ENCODE data around the gene MC3R. TPM values are rescaled to one million over a fixed set of nuclear protein-coding genes. Genes with fewer than 3 reads are reported as not detected.

MC3R gene
- total RNA-seq = not detected in 2 replicates

DNA sequence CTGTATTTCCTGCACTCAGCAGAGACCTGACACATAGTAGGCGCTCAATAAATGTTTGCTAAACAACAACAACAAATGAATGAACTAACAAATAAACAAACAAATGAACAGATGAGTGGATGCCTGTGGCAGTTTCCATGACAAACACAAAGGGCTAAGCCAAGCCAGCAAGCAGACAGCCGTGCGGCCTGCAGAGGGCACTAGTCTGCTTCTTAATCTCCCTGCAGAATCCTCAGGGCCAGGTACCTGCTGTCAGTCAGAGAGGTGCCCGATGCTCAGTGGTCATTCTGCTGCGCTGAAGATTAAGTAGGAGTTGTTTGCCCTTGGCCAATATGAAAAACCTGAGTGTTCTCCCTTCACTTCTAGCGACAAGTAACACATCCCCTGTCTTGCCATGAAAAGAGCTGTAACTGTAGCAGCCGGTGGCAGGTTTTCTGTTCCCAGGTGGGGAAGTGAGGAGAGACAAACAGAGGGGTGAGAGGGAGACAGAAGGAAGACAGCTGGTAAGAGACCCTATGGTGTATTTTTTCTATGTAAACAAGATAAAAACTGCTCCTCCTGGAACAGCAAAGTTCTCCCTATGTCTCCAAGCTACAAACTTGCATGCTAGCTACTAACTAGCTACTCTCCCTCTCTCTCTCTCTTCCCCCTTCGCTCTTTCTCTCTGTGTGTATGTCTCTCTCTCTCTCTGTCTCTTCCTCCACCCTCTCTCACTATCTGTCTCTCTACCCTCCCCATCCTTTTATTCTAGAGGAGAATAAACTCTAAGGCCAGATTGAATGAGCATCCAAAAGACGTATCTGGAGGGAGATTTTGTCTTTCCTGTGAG, at the start of gene MC3R:
Gene MC3R (plus strand): TSS at position 779 of the 829 bp plus-strand sequence. CDS start 112 bp downstream, outside the sequence.
- Histone ChIP-seq H3K27me3 (ENCODE audit: insufficient read depth, low read length) (no peaks in the 10 kb centered on the region), H3K36me3 (ENCODE audit: insufficient read depth, low read length) (no peaks in the 10 kb centered on the region), H2AFZ (ENCODE audit: low read length) (no peak within 1 kb of the TSS), H3K9me3 (ENCODE audit: low read depth, low read length) (no peaks in the 10 kb centered on the region), H3K4me2 (ENCODE audit: insufficient read depth, low read length) (no peak within 1 kb of the TSS), H3K79me2 (ENCODE audit: insufficient read depth, low read length) (no peaks in the 10 kb centered on the region), H4K20me1 (ENCODE audit: insufficient read depth, low read length) (no peaks in the 10 kb centered on the region), H3K4me1 (ENCODE audit: insufficient read depth, low read length) (no peaks in the 10 kb centered on the region), H3K4me3 (ENCODE audit: insufficient read depth, low read length) (no peak within 1 kb of the TSS), H3K27ac (ENCODE audit: low read depth, low read length) (no peak within 1 kb of the TSS)
- TF ChIP-seq, protein P1, sequence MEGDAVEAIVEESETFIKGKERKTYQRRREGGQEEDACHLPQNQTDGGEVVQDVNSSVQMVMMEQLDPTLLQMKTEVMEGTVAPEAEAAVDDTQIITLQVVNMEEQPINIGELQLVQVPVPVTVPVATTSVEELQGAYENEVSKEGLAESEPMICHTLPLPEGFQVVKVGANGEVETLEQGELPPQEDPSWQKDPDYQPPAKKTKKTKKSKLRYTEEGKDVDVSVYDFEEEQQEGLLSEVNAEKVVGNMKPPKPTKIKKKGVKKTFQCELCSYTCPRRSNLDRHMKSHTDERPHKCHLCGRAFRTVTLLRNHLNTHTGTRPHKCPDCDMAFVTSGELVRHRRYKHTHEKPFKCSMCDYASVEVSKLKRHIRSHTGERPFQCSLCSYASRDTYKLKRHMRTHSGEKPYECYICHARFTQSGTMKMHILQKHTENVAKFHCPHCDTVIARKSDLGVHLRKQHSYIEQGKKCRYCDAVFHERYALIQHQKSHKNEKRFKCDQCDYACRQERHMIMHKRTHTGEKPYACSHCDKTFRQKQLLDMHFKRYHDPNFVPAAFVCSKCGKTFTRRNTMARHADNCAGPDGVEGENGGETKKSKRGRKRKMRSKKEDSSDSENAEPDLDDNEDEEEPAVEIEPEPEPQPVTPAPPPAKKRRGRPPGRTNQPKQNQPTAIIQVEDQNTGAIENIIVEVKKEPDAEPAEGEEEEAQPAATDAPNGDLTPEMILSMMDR (IDR thresholded peaks at IDR 0.05; ENCODE audit: extremely low read depth, low read depth, low read length) = peak; percentile 59
- DNase-seq (ENCODE audit: insufficient read length, low spot score, missing footprints) = no peak

DNA sequence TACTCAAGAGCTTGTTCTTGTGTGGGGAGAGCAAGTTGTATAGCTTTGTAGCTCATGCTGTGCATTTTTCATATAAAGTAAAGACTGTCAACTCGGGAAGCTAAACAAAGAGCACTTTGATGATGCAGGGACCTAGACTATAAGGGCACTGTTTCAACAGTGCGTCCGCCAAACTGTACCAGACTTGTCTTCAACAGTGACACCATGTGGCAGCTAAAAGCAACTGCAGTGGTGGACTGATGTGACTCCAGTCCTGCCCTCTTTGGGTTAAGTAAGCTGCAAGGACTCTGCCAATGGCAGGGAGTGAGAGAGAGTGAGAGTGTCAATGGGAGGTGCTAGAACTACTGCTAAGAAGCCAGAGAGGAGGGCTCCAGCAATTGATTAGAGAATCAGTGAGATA, 48.1 kb upstream of the MC3R start:
- H2AFZ ChIP-seq (ENCODE audit: low read length) = no peak overlapping the region
- H3K27me3 ChIP-seq (ENCODE audit: insufficient read depth, low read length) = no peaks in the 10 kb centered on the region
- H3K4me3 ChIP-seq (ENCODE audit: insufficient read depth, low read length) = no peak overlapping the region
- H3K4me1 ChIP-seq (ENCODE audit: insufficient read depth, low read length) = no peaks in the 10 kb centered on the region
- TF ChIP-seq, protein P1 (IDR thresholded peaks at IDR 0.05; ENCODE audit: extremely low read depth, low read depth, low read length) = no peak
- H3K79me2 ChIP-seq (ENCODE audit: insufficient read depth, low read length) = no peaks in the 10 kb centered on the region
- no peaks in the 10 kb centered on the region for H3K36me3 ChIP-seq (ENCODE audit: insufficient read depth, low read length)
- no peak overlapping the region for H3K27ac ChIP-seq (ENCODE audit: low read depth, low read length)
- H4K20me1 ChIP-seq (ENCODE audit: insufficient read depth, low read length) = no peaks in the 10 kb centered on the region
- no peak overlapping the region for H3K4me2 ChIP-seq (ENCODE audit: insufficient read depth, low read length)
- DNase-seq (ENCODE audit: insufficient read length, low spot score, missing footprints) = no peak
- peaks cover 5% of the 10 kb centered on the region for H3K9me3 ChIP-seq (ENCODE audit: low read depth, low read length)

DNA sequence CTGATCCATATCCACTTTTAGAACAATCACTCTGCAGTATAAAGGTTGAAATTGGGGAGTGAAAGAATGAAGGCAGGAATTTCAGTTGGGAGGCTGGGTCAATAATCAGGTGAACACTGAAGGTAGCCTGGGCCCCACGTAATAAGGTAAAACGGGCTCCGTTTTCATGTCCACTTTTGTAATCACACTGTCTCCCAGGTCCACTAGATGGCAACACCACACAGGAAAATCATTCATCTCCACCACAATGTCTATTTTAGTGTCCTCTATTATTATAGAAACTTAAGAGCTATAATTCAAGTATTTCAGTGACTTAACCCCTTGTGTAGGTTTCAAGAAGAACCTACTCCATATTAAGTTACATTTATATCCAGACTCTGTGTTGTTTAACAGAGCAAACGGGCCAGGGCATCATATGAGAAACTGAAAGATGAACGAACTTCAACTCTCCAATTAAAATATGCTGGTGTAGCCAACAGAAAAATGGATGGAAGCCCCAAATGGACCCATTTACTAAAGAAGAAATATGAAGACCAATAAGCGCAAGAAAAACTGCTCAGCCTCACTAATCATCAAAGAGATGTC, 45.9 kb upstream of the MC3R start:
- H2AFZ ChIP-seq (ENCODE audit: low read length) = no peak overlapping the region
- no peaks in the 10 kb centered on the region for H3K27me3 ChIP-seq (ENCODE audit: insufficient read depth, low read length)
- TF ChIP-seq, protein P1 (IDR thresholded peaks at IDR 0.05; ENCODE audit: extremely low read depth, low read depth, low read length) = peak; percentile 26
- peaks cover 5% of the 10 kb centered on the region for H3K9me3 ChIP-seq (ENCODE audit: low read depth, low read length)
- H3K4me3 ChIP-seq (ENCODE audit: insufficient read depth, low read length) = no peak overlapping the region
- DNase-seq (ENCODE audit: insufficient read length, low spot score, missing footprints) = peak; percentile 62
- no peak overlapping the region for H3K4me2 ChIP-seq (ENCODE audit: insufficient read depth, low read length)
- no peaks in the 10 kb centered on the region for H3K4me1 ChIP-seq (ENCODE audit: insufficient read depth, low read length)
- no peaks in the 10 kb centered on the region for H3K79me2 ChIP-seq (ENCODE audit: insufficient read depth, low read length)
- H3K36me3 ChIP-seq (ENCODE audit: insufficient read depth, low read length) = no peaks in the 10 kb centered on the region
- H3K27ac ChIP-seq (ENCODE audit: low read depth, low read length) = no peak overlapping the region
- H4K20me1 ChIP-seq (ENCODE audit: insufficient read depth, low read length) = no peaks in the 10 kb centered on the region

DNA sequence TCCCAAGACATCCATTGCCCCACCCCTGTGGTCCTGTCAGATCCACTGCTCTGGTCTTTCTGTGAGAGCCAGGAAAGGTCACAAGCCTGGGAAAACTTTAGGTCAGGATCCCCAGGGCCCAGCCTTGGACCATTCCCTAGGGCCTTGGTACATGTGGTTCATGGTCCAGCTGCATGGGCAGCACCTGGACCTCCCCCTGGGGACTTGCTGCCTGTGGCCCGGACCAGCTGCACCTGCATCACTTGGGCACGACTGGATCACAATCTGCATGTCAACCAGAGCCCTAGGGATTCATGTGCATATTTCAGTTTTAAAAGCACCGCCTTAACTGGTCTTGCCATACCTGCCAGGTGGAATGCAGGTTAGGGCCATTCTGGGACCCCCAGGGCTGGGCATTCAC, 44.3 kb upstream of the MC3R start:
- no peaks in the 10 kb centered on the region for H3K79me2 ChIP-seq (ENCODE audit: insufficient read depth, low read length)
- H4K20me1 ChIP-seq (ENCODE audit: insufficient read depth, low read length) = no peaks in the 10 kb centered on the region
- no peak overlapping the region for H3K4me3 ChIP-seq (ENCODE audit: insufficient read depth, low read length)
- no peak overlapping the region for H2AFZ ChIP-seq (ENCODE audit: low read length)
- no peak for DNase-seq (ENCODE audit: insufficient read length, low spot score, missing footprints)
- H3K27me3 ChIP-seq (ENCODE audit: insufficient read depth, low read length) = no peaks in the 10 kb centered on the region
- TF ChIP-seq, protein P1 (IDR thresholded peaks at IDR 0.05; ENCODE audit: extremely low read depth, low read depth, low read length) = no peak
- H3K27ac ChIP-seq (ENCODE audit: low read depth, low read length) = no peak overlapping the region
- H3K36me3 ChIP-seq (ENCODE audit: insufficient read depth, low read length) = no peaks in the 10 kb centered on the region
- peaks cover 5% of the 10 kb centered on the region for H3K9me3 ChIP-seq (ENCODE audit: low read depth, low read length)
- no peak overlapping the region for H3K4me2 ChIP-seq (ENCODE audit: insufficient read depth, low read length)
- no peaks in the 10 kb centered on the region for H3K4me1 ChIP-seq (ENCODE audit: insufficient read depth, low read length)

Measured in osteoblast (primary cell).